Stomach (tissue), 9 donors: ENCODE results near the gene CDK17. TPM values are rescaled to one million over a fixed set of nuclear protein-coding genes. Genes with fewer than 3 reads are reported as not detected.
A peak's percentile ranks its signal among the peaks of the same experiment; 100 is the strongest.

Experiments used
- DNase-seq, 2 donors: peaks; one replicate each; pipeline versions ENCODE4 v3.0.0 to v3.0.0-alpha.2; 2013 to 2019
- H3K27ac ChIP-seq, 5 donors: fragments of 200-600 bp in 4 of 5; sonication (generic) in 4 of 5; one replicate each; pipeline ENCODE4 v1.5.1; 2013 to 2019; ENCODE audit warnings: mild to moderate bottlenecking in 1 of 5, moderate library complexity in 1 of 5
- H3K27me3 ChIP-seq, 3 donors: fragments of 200-600 bp; sonication (generic); one replicate each; pipeline ENCODE4 v1.5.1; 2017 to 2019; ENCODE audit warnings: mixed run types in 1 of 3
- H3K36me3 ChIP-seq, 4 donors: fragments of 200-600 bp; sonication (generic); 1 replicate in 3 of 4; 2 replicates in 1 of 4; pipeline ENCODE4 v1.5.1; 2016 to 2019
- H3K4me1 ChIP-seq, 4 donors: fragments of 200-600 bp; sonication (generic); one replicate each; pipeline ENCODE4 v1.5.1; 2016 to 2019
- H3K4me3 ChIP-seq, 4 donors: fragments of 200-600 bp; sonication (generic) in 3 of 4; one replicate each; pipeline ENCODE4 v1.5.1; 2016 to 2019; ENCODE audit warnings: mild to moderate bottlenecking in 1 of 4
- H3K9me3 ChIP-seq, 4 donors: fragments of 200-600 bp; sonication (generic); one replicate each; pipeline ENCODE4 v1.5.1; 2016 to 2019
- EP300 ChIP-seq: sonication (generic); formaldehyde crosslinking; IDR thresholded peaks from one replicate; pipeline ENCODE4 v1.6.1; 2017; ENCODE audit warnings: antibody characterized with exemption
- POLR2A ChIP-seq, 4 donors: fragments of 450-650 bp; IDR thresholded peaks; one replicate each; pipeline ENCODE4 v1.6.1; 2016; ENCODE audit warnings: antibody characterized with exemption in 4 of 4, control low read depth in 2 of 4, mild to moderate bottlenecking in 1 of 4, moderate library complexity in 1 of 4
- POLR2AphosphoS5 ChIP-seq, 3 donors: sonication (generic); formaldehyde crosslinking; IDR thresholded peaks; one replicate each; pipeline ENCODE4 v1.6.1; 2016; ENCODE audit warnings: antibody characterized with exemption in 3 of 3
- WGBS, 5 donors: extraction: QIAGEN DNeasy Blood & Tissue Kit in 3 of 5; methylation state at CpG; one replicate each; pipeline versions ENCODE4 v1.1.5 to v1.1.7; 2013 to 2018; 5-methylcytosine and 5-hydroxymethylcytosine counted together
- intact Hi-C: fragments of 100-400 bp; cut with DNase I; formaldehyde crosslinking; loops from one replicate; pipeline ENCODE4 v1.15.1; 2023; ENCODE audit warnings: low total_unique reads
- polyA plus RNA-seq, 3 donors: library from polyadenylated mRNA; stranded (reverse); fragments of 200-250 nt; gene quantifications; one replicate each; pipeline ENCODE4 v1.2.3, GENCODE V29; 2013
- total RNA-seq, 5 donors: library from RNA; depleted of rRNA; stranded (reverse); fragments of >200 nt; gene quantifications; one replicate each; pipeline versions ENCODE4 v1.1.0 to v1.2.3, GENCODE V29; 2014 to 2016
- TF ChIP-seq, protein P1 (sequence below), 7 experiments: fragments of 450-650 bp in 4 of 7; fragments of 200-600 bp in 3 of 7; sonication (generic) in 3 of 7; IDR thresholded peaks; one replicate each; pipeline ENCODE4 v1.5.1; 2016 to 2019; ENCODE audit warnings: antibody characterized with exemption in 7 of 7, control low read depth in 2 of 7, mild to moderate bottlenecking in 1 of 7
- donor health status: healthy with polysubstance abuse.
- donor health status: Bipolar disorder and iron deficiency.
- donor health status: healthy.

The CDK17 gene
- total and polyA plus RNA-seq, 8 donors = 5.4 to 137 (median 40.5) TPM

DNA sequence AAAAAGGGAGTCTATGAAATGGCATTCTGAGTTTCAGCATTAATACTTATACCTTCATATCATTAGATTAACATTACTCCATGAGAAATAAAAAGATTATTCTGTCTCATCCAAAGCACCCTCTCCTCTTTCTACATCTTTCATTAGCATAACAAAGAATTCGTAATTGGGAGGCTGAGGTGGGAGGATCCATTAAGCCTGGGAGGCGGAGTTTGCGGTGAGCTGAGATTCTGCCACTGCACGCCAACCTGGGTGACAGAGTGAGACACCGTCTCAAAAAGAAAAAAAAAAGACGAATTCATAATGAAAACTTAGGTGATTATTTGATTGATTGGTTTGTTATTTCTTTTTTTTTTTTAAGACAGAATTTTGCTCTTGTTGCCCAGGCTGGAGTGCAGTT lies 1.8 kb upstream of the CDK17 start:
- Histone ChIP-seq H3K4me3 (no peak overlapping the region), H3K9me3 (no peaks in the 10 kb centered on the region), H3K36me3 (no peaks in the 10 kb centered on the region), H3K27ac (peak overlapping the region in 4 of 5 donors; percentile 98 to 100 (median 99)), H3K4me1 (peaks cover 8 to 28% (median 23%) of the 10 kb centered on the region in 4 donors), H3K27me3 (no peaks in the 10 kb centered on the region)
- no peak for DNase-seq
- WGBS, 5 donors = 78 to 91% (median 85%) methylated on average over 6 of the region's 6 CpGs
- intact Hi-C loops = no loop called here
- TF ChIP-seq EP300 = no peak

DNA sequence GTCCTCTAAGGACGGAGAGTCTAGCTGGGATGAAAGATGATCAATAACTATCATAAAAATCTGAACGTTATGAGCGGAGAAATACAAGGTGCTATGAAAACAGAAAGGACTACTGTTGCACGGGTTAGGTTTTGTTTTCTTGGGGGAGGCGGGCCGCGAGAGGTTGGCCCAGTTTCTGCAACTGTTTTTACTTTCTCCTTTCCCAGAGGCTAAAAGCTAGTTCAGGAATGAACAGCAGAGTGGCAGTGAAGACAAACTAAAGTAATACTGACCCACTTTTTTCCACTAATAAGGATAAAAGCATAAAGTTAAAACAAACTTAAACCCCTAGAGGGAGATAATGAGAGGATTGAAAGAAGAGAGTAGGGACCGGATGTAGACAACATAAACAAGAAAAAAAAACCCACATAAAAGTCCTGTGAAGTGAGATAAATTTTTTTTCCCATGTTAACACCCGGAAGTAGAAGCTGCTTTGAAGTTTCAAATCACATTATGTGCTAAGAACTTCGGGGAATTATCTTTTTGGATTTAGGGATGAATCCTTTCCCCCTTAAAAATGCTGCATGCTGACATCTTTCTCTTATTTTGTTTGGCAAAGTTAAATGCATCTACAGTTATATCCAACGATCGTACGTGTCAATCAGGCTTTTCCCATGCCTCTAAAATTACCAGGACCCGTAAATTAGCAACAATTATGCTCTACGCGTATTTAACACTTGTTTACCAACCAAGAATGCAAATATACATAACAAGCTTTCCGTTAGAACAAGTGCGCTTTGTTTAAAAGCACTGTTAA lies 1.0 kb upstream of the CDK17 start:
- peak in 1 of 2 donors; percentile 73 for DNase-seq
- TF ChIP-seq POLR2A (IDR thresholded peaks at IDR 0.05) (no peak), POLR2AphosphoS5 (IDR thresholded peaks at IDR 0.05) (no peak), EP300 (no peak)
- TF ChIP-seq, protein P1, sequence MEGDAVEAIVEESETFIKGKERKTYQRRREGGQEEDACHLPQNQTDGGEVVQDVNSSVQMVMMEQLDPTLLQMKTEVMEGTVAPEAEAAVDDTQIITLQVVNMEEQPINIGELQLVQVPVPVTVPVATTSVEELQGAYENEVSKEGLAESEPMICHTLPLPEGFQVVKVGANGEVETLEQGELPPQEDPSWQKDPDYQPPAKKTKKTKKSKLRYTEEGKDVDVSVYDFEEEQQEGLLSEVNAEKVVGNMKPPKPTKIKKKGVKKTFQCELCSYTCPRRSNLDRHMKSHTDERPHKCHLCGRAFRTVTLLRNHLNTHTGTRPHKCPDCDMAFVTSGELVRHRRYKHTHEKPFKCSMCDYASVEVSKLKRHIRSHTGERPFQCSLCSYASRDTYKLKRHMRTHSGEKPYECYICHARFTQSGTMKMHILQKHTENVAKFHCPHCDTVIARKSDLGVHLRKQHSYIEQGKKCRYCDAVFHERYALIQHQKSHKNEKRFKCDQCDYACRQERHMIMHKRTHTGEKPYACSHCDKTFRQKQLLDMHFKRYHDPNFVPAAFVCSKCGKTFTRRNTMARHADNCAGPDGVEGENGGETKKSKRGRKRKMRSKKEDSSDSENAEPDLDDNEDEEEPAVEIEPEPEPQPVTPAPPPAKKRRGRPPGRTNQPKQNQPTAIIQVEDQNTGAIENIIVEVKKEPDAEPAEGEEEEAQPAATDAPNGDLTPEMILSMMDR (IDR thresholded peaks at IDR 0.05) = peak in 3 of 7 experiments; percentile 10 to 25 (median 23)
- Histone ChIP-seq H3K27me3 (no peaks in the 10 kb centered on the region), H3K9me3 (no peaks in the 10 kb centered on the region), H3K4me1 (peaks cover 8 to 36% (median 25%) of the 10 kb centered on the region in 4 donors), H3K36me3 (no peaks in the 10 kb centered on the region), H3K27ac (peak overlapping the region; percentile 91 to 100 (median 99)), H3K4me3 (peak overlapping the region; percentile 74 to 98 (median 86))
- WGBS, 5 donors = 3 to 9% (median 5%) methylated on average over 18 of the region's 18 CpGs
- intact Hi-C loops = no loop called here

DNA sequence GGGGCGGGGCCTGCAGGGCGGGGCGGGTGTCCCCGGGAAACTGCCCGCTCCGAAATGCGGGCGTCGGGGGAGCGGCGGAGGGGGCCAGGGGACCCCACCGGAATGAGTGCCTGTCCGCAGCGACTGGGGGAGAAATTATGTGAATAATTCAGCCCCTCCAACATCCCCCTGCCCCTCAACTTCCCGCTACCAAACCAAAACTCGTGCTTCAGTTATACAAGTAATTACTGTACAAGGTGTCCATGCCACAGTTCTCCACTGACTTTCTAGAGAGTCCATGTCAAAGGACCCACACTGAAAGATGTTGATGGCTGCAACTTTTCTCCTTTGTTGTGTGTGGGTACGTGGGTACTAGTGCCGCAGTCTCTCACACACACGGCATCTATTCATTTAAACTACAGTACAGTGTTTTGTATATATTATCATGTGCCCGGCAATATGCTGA lies 414 bp upstream of the CDK17 start:
- no peak for TF ChIP-seq POLR2AphosphoS5 (IDR thresholded peaks at IDR 0.05)
- TF ChIP-seq EP300 = no peak
- no peak for TF ChIP-seq POLR2A (IDR thresholded peaks at IDR 0.05)
- TF ChIP-seq, protein P1 (IDR thresholded peaks at IDR 0.05) = no peak
- Histone ChIP-seq H3K36me3 (no peaks in the 10 kb centered on the region), H3K4me3 (peak overlapping the region; percentile 74 to 98 (median 86)), H3K4me1 (peaks cover 8 to 42% (median 25%) of the 10 kb centered on the region in 4 donors), H3K27ac (peak overlapping the region; percentile 91 to 100 (median 99)), H3K9me3 (no peaks in the 10 kb centered on the region), H3K27me3 (no peaks in the 10 kb centered on the region)
- intact Hi-C loops = no loop called here
- WGBS, 5 donors = 0 to 1% (median 0%) methylated on average over 9 to 20 of the region's 20 CpGs
- DNase-seq = no peak

DNA sequence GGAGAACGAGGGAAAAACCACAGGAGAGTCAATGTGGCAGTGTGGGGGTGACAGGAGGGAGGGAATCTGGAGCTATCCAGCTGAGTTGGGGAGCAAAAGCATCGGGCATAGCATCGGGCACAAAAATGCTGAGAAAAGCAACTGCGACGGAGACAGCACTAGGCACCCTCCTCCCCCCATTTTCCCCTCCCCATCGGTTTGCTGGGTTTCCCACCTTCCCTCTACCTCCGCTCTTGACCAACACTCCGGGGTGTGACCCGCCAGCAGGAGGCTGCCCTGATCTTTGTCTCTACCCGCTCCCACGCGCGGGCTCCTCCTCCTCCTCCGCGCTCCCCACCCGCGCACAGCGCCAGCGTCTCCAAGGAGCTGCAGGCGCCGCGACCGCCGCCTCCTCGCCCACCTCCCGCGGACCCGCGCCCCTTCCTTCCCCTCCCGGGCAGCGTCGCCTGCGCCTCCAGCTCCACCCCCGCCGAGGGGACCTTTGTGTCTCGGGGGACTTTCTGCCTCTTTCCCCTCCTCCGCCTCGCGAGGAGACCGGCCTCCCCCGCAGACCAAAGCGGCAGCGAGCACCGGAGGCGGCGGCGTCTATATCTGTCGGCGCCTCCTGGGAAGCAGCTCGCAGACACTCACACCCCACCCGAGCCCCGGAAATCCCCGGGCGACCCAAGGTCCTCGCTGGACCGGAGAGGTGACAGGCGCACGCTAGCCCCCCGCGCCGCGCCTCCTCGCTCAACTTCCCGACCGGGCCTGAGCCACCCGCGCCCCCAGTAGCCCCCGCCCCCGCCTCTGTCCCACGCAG lies 920 bp downstream of the CDK17 start:
- Histone ChIP-seq H3K27me3 (no peaks in the 10 kb centered on the region), H3K36me3 (no peaks in the 10 kb centered on the region), H3K4me3 (peak overlapping the region; percentile 74 to 98 (median 86)), H3K27ac (peak overlapping the region; percentile 97 to 100 (median 99)), H3K9me3 (no peaks in the 10 kb centered on the region), H3K4me1 (peaks cover 8 to 49% (median 25%) of the 10 kb centered on the region in 4 donors)
- TF ChIP-seq POLR2A (IDR thresholded peaks at IDR 0.05) (no peak), POLR2AphosphoS5 (IDR thresholded peaks at IDR 0.05) (peak in 2 of 3 donors; percentile 48 to 65)
- TF ChIP-seq, protein P1 (IDR thresholded peaks at IDR 0.05) = peak in 2 of 7 experiments; percentile 11 to 17
- WGBS, 5 donors = 0 to 1% (median 1%) methylated on average over 26 to 70 of the region's 70 CpGs
- intact Hi-C loops = no loop called here
- DNase-seq = peak; percentile 70 to 88
